HCT116 (cell line): ENCODE measurements around the gene YIF1B. TPM values are rescaled to one million over a fixed set of nuclear protein-coding genes. Genes with fewer than 3 reads are reported as not detected.

Experiments
- ATAC-seq: fragments of 200-7000 bp; cut with Tn5 transposase; 2 replicates; pipeline ENCODE4 v1.9.1; 2020; ENCODE audit warnings: mild to moderate bottlenecking, moderate library complexity
- BruUV-seq: library from RNA; stranded (reverse); fragments of 400-500 nt; replicated peaks from 2 replicates; lab custom pipeline; 2021; lab: Mats Ljungman, UMichigan
- CTCF ChIA-PET: fragments of 300-600 bp; sonication (Branson Sonifier 250); formaldehyde crosslinking; loops from one replicate; lab custom pipeline; 2021; ENCODE audit warnings: antibody characterized with exemption; lab: Charles Lee
- POLR2A ChIA-PET: fragments of 300-600, 350-600 bp; sonication (Branson Sonifier 250); formaldehyde crosslinking; loops from one replicate; lab custom pipeline; 2021; ENCODE audit warnings: antibody characterized with exemption; lab: Charles Lee
- RAD21 ChIA-PET, 2 experiments: fragments of 300-600 bp; sonication (Branson Sonifier 250); formaldehyde crosslinking; loops; one replicate each; lab custom pipeline; 2023; ENCODE audit warnings: low total read pairs in 2 of 2; ENCODE audit not compliant: uncharacterized antibody in 2 of 2, unreplicated experiment in 2 of 2, low non-redundant PET in 1 of 2; lab: Charles Lee
- DNase-seq: peaks from one replicate; pipeline ENCODE4 v3.0.0-alpha.2; 2010; ENCODE audit warnings: low read depth, low spot score
- H2AFZ ChIP-seq: fragments of 200-600 bp; shearing (Covaris generic), sonication (generic); 2 replicates; pipeline ENCODE4 v1.6.1; 2017; ENCODE audit warnings: low read depth, mixed run types, mixed read lengths, antibody characterized with exemption, low read length; ENCODE audit not compliant: poor library complexity, severe bottlenecking
- H3K27ac ChIP-seq: 2 replicates; pipeline ENCODE4 v1.5.1; 2012; ENCODE audit warnings: low read depth, low read length
- H3K27me3 ChIP-seq: fragments of 200-600 bp; sonication (generic); 2 replicates; pipeline ENCODE4 v1.6.1; 2016; ENCODE audit warnings: mixed run types, low read length, mixed read lengths; ENCODE audit not compliant: insufficient read depth
- H3K36me3 ChIP-seq, 2 experiments: fragments of 200-500 bp in 1 of 2; fragments of 200-600 bp in 1 of 2; sonication (Bioruptor generic) in 1 of 2; sonication (generic) in 1 of 2; 2 replicates each; pipeline versions ENCODE4 v1.5.1 to v1.6.1; 2014 to 2016; ENCODE audit warnings: low read length in 2 of 2, inconsistent platforms in 1 of 2, mixed read lengths in 1 of 2, mixed run types in 1 of 2; ENCODE audit not compliant: insufficient read depth in 2 of 2, control insufficient read depth in 1 of 2
- H3K4me1 ChIP-seq, 2 experiments: fragments of 200-600 bp in 1 of 2; sonication (generic) in 1 of 2; 2 replicates each; pipeline versions ENCODE4 v1.5.1 to v1.6.1; 2012 to 2017; ENCODE audit warnings: low read length in 2 of 2, inconsistent platforms in 1 of 2, mild to moderate bottlenecking in 1 of 2, mixed read lengths in 1 of 2, mixed run types in 1 of 2, moderate library complexity in 1 of 2; ENCODE audit not compliant: insufficient read depth in 2 of 2, control insufficient read depth in 1 of 2
- H3K4me2 ChIP-seq: fragments of 200-600 bp; sonication (generic); 2 replicates; pipeline ENCODE4 v1.6.1; 2017; ENCODE audit warnings: mixed run types, low read length, mixed read lengths
- H3K4me3 ChIP-seq, 2 experiments: fragments of 200-600 bp in 1 of 2; sonication (generic) in 1 of 2; replicated peaks in 1 of 2; 2 replicates each; pipeline ENCODE4 v1.5.1; 2011 to 2016; ENCODE audit warnings: low read length in 2 of 2, control low read depth in 1 of 2, low read depth in 1 of 2, mild to moderate bottlenecking in 1 of 2, mixed read lengths in 1 of 2, mixed run types in 1 of 2
- H3K79me2 ChIP-seq: fragments of 200-600 bp; sonication (generic); 2 replicates; pipeline ENCODE4 v1.6.1; 2017; ENCODE audit warnings: mild to moderate bottlenecking, mixed run types, low read length, moderate library complexity, mixed read lengths; ENCODE audit not compliant: insufficient read depth
- H3K9ac ChIP-seq: fragments of 200-600 bp; sonication (generic); 2 replicates; pipeline ENCODE4 v1.6.1; 2016; ENCODE audit warnings: low read length, mixed read lengths
- H3K9me2 ChIP-seq: fragments of 200-600 bp; sonication (generic), shearing (Covaris generic); 2 replicates; pipeline ENCODE4 v1.6.1; 2017; ENCODE audit warnings: mixed run types, mild to moderate bottlenecking, moderate library complexity; ENCODE audit not compliant: insufficient read depth
- H3K9me3 ChIP-seq, 2 experiments: fragments of 200-500 bp in 1 of 2; fragments of 200-600 bp in 1 of 2; sonication (Bioruptor generic) in 1 of 2; sonication (generic) in 1 of 2; 2 replicates each; pipeline ENCODE4 v1.6.1; 2014 to 2017; ENCODE audit warnings: low read length in 2 of 2, mixed read lengths in 2 of 2, inconsistent platforms in 1 of 2, low read depth in 1 of 2, mild to moderate bottlenecking in 1 of 2, mixed run types in 1 of 2, moderate library complexity in 1 of 2; ENCODE audit not compliant: control insufficient read depth in 1 of 2, insufficient read depth in 1 of 2
- H4K20me1 ChIP-seq: fragments of 200-600 bp; sonication (generic), shearing (Covaris generic); 2 replicates; pipeline ENCODE4 v1.6.1; 2017; ENCODE audit warnings: mixed run types, mild to moderate bottlenecking, moderate library complexity; ENCODE audit not compliant: insufficient read depth
- ATF3 ChIP-seq: IDR thresholded peaks from 2 replicates; pipeline ENCODE4 v1.6.1; 2012
- CEBPB ChIP-seq: IDR thresholded peaks from 2 replicates; pipeline ENCODE4 v1.6.1; 2012; ENCODE audit warnings: low read depth
- CTCF ChIP-seq, 3 experiments: fragments of 200-600 bp in 1 of 3; sonication (generic) in 1 of 3; IDR thresholded peaks in 2 of 3; conservative IDR thresholded peaks in 1 of 3; 2 replicates each; pipeline ENCODE4 v1.5.1; 2012 to 2017; ENCODE audit warnings: low read depth in 2 of 3, low read length in 2 of 3, antibody characterized with exemption in 1 of 3, borderline replicate concordance in 1 of 3, control low read depth in 1 of 3, mild to moderate bottlenecking in 1 of 3, mixed read lengths in 1 of 3, mixed run types in 1 of 3, moderate library complexity in 1 of 3; ENCODE audit not compliant: insufficient read depth in 1 of 3
- EGR1 ChIP-seq: IDR thresholded peaks from 2 replicates; pipeline ENCODE4 v1.6.1; 2012; ENCODE audit warnings: low read depth
- FOSL1 ChIP-seq: IDR thresholded peaks from 2 replicates; pipeline ENCODE4 v1.6.1; 2012; ENCODE audit warnings: low read depth
- JUND ChIP-seq: IDR thresholded peaks from 2 replicates; pipeline ENCODE4 v1.6.1; 2012
- MAX ChIP-seq: IDR thresholded peaks from 2 replicates; pipeline ENCODE4 v1.6.1; 2012
- POLR2AphosphoS5 ChIP-seq: IDR thresholded peaks from 2 replicates; pipeline ENCODE4 v1.6.1; 2011; ENCODE audit warnings: mild to moderate bottlenecking, low read depth, low read length, moderate library complexity
- RAD21 ChIP-seq: IDR thresholded peaks from 2 replicates; pipeline ENCODE4 v1.6.1; 2012; ENCODE audit warnings: low read depth, mild to moderate bottlenecking
- REST ChIP-seq: IDR thresholded peaks from 2 replicates; pipeline ENCODE4 v1.6.1; 2012; ENCODE audit warnings: low read depth
- SIN3A ChIP-seq: IDR thresholded peaks from 2 replicates; pipeline ENCODE4 v1.6.1; 2012; ENCODE audit warnings: low read depth
- SP1 ChIP-seq: IDR thresholded peaks from 2 replicates; pipeline ENCODE4 v1.6.1; 2012; ENCODE audit warnings: low read depth
- ZBTB33 ChIP-seq: IDR thresholded peaks from 2 replicates; pipeline ENCODE4 v1.6.1; 2011; ENCODE audit warnings: mild to moderate bottlenecking, low read length, moderate library complexity; ENCODE audit not compliant: insufficient replicate concordance; ENCODE audit errors: extremely low read depth
- ZNF274 ChIP-seq: fragments of 200-500 bp; sonication (Bioruptor generic); IDR thresholded peaks from 2 replicates; pipeline ENCODE4 v1.6.1; 2014; ENCODE audit warnings: mild to moderate bottlenecking, low read depth, low read length, inconsistent platforms
- intact Hi-C: fragments of 100-400 bp; cut with micrococcal nuclease; formaldehyde crosslinking; loops from 2 replicates; pipeline ENCODE4 v1.10.0; 2022
- total RNA-seq: library from RNA; stranded (reverse); gene quantifications from one replicate; pipeline ENCODE4 v1.2.1, GENCODE V29; 2021; ENCODE audit not compliant: unreplicated experiment

YIF1B gene
- total RNA-seq, 1 experiment from 2014 or later = 67.5 TPM

- intact Hi-C loops = loop anchor here (1.0 kb wide), 1 partner anchor 39 kb away; the partner anchor contains the start of gene SPINT2
- CTCF ChIA-PET = interaction anchor here (1.4 to 1.7 kb wide), 2 partner anchors 32 to 59 kb away, joined by 4 read pairs; partner anchors contain the start of gene CATSPERG
- peak; percentile 67 for ATAC-seq
Measured at GRCh38 chr19:38303517-38304351, 12.0 kb downstream of the YIF1B start, which contains the start of gene C19orf33. TSS of gene C19orf33 (plus strand) at chr19:38304251. CDS start at chr19:38304262, 11 bp downstream.

More at GRCh38 chr19:38303517-38304351, 12.0 kb downstream of the YIF1B start, which contains the start of gene C19orf33:
- Histone ChIP-seq H3K79me2 (peaks cover 22% of the 10 kb centered on the region), H3K9me2 (no peaks in the 10 kb centered on the region), H3K4me3 (peak within 1 kb of the TSS; percentile 91 to 98), H3K27me3 (no peaks in the 10 kb centered on the region), H3K36me3 (peaks cover 10% of the 10 kb centered on the region in 2 experiments; a peak in 3 of 4 replicates), H4K20me1 (no peaks in the 10 kb centered on the region), H3K9ac (peak within 1 kb of the TSS; percentile 100), H3K4me1 (peaks cover 48 to 63% of the 10 kb centered on the region in 2 experiments), H3K27ac (peak within 1 kb of the TSS; percentile 98), H3K4me2 (peak within 1 kb of the TSS; percentile 99), H2AFZ (no peak within 1 kb of the TSS), H3K9me3 (no peaks in the 10 kb centered on the region)
- TF ChIP-seq SIN3A = peak; percentile 33
- TF ChIP-seq ZNF274 = no peak
- no peak for TF ChIP-seq EGR1
- no peak for TF ChIP-seq ATF3
- TF ChIP-seq CTCF (IDR thresholded peaks at IDR 0.05 in 2 of 3, conservative IDR thresholded peaks at IDR 0.05 in 1 of 3; ENCODE audit: borderline replicate concordance in 1 of 3, insufficient read depth in 1 of 3, low read depth in 2 of 3, low read length in 2 of 3) = no peak
- peak; percentile 79 for TF ChIP-seq SP1
- peak; percentile 86 for TF ChIP-seq POLR2AphosphoS5
- TF ChIP-seq MAX = no peak
- TF ChIP-seq ZBTB33 = no peak
- no peak for TF ChIP-seq REST
- no peak for TF ChIP-seq CEBPB
- TF ChIP-seq FOSL1 = peak; percentile 59; the same call in 1 of the 2 replicates
- no peak for TF ChIP-seq RAD21
- peak; percentile 60 for TF ChIP-seq JUND
- POLR2A ChIA-PET = interaction anchor here (0.7 to 2.8 kb wide), 11 partner anchors 14 to 546 kb away, joined by 3 to 19 read pairs (median 6); partner anchors contain the start of genes GGN, KCNK6, PSMD8 and SPINT2
- RAD21 ChIA-PET = interaction anchor here (0.6 to 2.0 kb wide), 2 partner anchors 60 to 178 kb away, joined by 3 to 8 read pairs; no protein-coding TSS in a partner anchor
- DNase-seq = peak; percentile 84
- TSS peak; percentile 79 for BruUV-seq
